Esophagus muscularis mucosa (tissue), 4 donors: Measurements from ENCODE around the gene SNED1.

Experiments
- CTCF ChIP-seq, 3 experiments: fragments of 200-600 bp in 2 of 3; fragments of 450-650 bp in 1 of 3; sonication (generic) in 2 of 3; IDR thresholded peaks; one replicate each; pipeline ENCODE4 v1.5.1; 2017 to 2019; ENCODE audit warnings: antibody characterized with exemption in 3 of 3, mild to moderate bottlenecking in 2 of 3, moderate library complexity in 1 of 3
- EP300 ChIP-seq: sonication (generic); formaldehyde crosslinking; IDR thresholded peaks from one replicate; pipeline ENCODE4 v1.6.1; 2017; ENCODE audit warnings: antibody characterized with exemption
- POLR2A ChIP-seq: fragments of 450-650 bp; IDR thresholded peaks from one replicate; pipeline ENCODE4 v1.6.1; 2017; ENCODE audit warnings: antibody characterized with exemption, moderate library complexity, mild to moderate bottlenecking, low read depth
- POLR2AphosphoS5 ChIP-seq, 2 donors: sonication (generic); formaldehyde crosslinking; IDR thresholded peaks; one replicate each; pipeline ENCODE4 v1.6.1; 2017; ENCODE audit warnings: antibody characterized with exemption in 2 of 2

GRCh38 chr2:241103176-241103595, 104.8 kb downstream of the SNED1 start:
- TF ChIP-seq CTCF (IDR thresholded peaks at IDR 0.05) (no peak), POLR2A (no peak), POLR2AphosphoS5 (IDR thresholded peaks at IDR 0.05) (no peak), EP300 (no peak)
